WTC11 (cell line): ENCODE results near the gene OR8B4. TPM values are rescaled to one million over a fixed set of nuclear protein-coding genes. Genes with fewer than 3 reads are reported as not detected.

Experiments
- ATAC-seq: fragments of 200-7000 bp; cut with Tn5 transposase; 2 replicates; pipeline ENCODE4 v1.10.0; 2021; ENCODE audit warnings: mild to moderate bottlenecking, moderate library complexity
- CTCF ChIA-PET: fragments of 300-600 bp; sonication (Branson Sonifier 250); formaldehyde crosslinking; loops from one replicate; lab custom pipeline; 2021; ENCODE audit warnings: antibody characterized with exemption; lab: Charles Lee
- POLR2A ChIA-PET: fragments of 350-600 bp; sonication (Branson Sonifier 250); formaldehyde crosslinking; loops from one replicate; lab custom pipeline; 2021; ENCODE audit warnings: antibody characterized with exemption; lab: Charles Lee
- DNase-seq: peaks from one replicate; pipeline ENCODE4 v3.0.0; 2021; ENCODE audit warnings: low spot score
- H3K27ac Mint-ChIP-seq: 2 replicates; pipeline ENCODE4 v1.8.0; 2021; ENCODE audit warnings: mixed read lengths
- H3K27me3 Mint-ChIP-seq: 2 replicates; pipeline ENCODE4 v1.8.0; 2021; ENCODE audit warnings: low read depth, mild to moderate bottlenecking, moderate library complexity, mixed read lengths
- H3K36me3 Mint-ChIP-seq: 2 replicates; pipeline ENCODE4 v1.8.0; 2021; ENCODE audit warnings: mixed read lengths
- H3K4me1 Mint-ChIP-seq: 2 replicates; pipeline ENCODE4 v1.8.0; 2022; ENCODE audit warnings: mixed read lengths
- H3K4me3 Mint-ChIP-seq: 2 replicates; pipeline ENCODE4 v1.8.0; 2021; ENCODE audit warnings: mild to moderate bottlenecking, moderate library complexity, mixed read lengths
- H3K9me3 Mint-ChIP-seq: 2 replicates; pipeline ENCODE4 v1.8.0; 2021; ENCODE audit warnings: mixed read lengths
- AFF4 ChIP-seq: sonication (generic); formaldehyde crosslinking; IDR thresholded peaks from 2 replicates; pipeline ENCODE4 v1.8.1; 2023; ENCODE audit warnings: mild to moderate bottlenecking, missing genetic modification reagents, borderline replicate concordance
- ATF3 ChIP-seq: sonication (generic); formaldehyde crosslinking; conservative IDR thresholded peaks from 2 replicates; pipeline ENCODE4 v1.8.1; 2022; ENCODE audit warnings: mild to moderate bottlenecking, missing genetic modification reagents
- MAX ChIP-seq: sonication (generic); formaldehyde crosslinking; IDR thresholded peaks from 2 replicates; pipeline ENCODE4 v1.8.0; 2022; ENCODE audit warnings: mild to moderate bottlenecking, missing genetic modification reagents
- MLX ChIP-seq: sonication (generic); formaldehyde crosslinking; IDR thresholded peaks from 2 replicates; pipeline ENCODE4 v1.8.1; 2023; ENCODE audit warnings: mild to moderate bottlenecking, missing genetic modification reagents, moderate library complexity
- NFE2L1 ChIP-seq: sonication (generic); formaldehyde crosslinking; IDR thresholded peaks from 2 replicates; pipeline ENCODE4 v1.8.1; 2023; ENCODE audit warnings: missing genetic modification reagents
- NR1H2 ChIP-seq: sonication (generic); formaldehyde crosslinking; IDR thresholded peaks from 2 replicates; pipeline ENCODE4 v1.9.0; 2021; ENCODE audit warnings: mild to moderate bottlenecking, moderate library complexity, missing genetic modification reagents
- RELA ChIP-seq: sonication (generic); formaldehyde crosslinking; IDR thresholded peaks from 2 replicates; pipeline ENCODE4 v1.8.1; 2022; ENCODE audit warnings: missing genetic modification reagents, mild to moderate bottlenecking, borderline replicate concordance
- RORB ChIP-seq: fragments of 250-450 bp; sonication (Bioruptor Pico); IDR thresholded peaks from 2 replicates; pipeline ENCODE4 v1.9.0; 2021; ENCODE audit warnings: mild to moderate bottlenecking
- SMAD4 ChIP-seq: sonication (generic); formaldehyde crosslinking; IDR thresholded peaks from 2 replicates; pipeline ENCODE4 v1.8.0; 2022; ENCODE audit warnings: mild to moderate bottlenecking, missing genetic modification reagents
- SP1 ChIP-seq: sonication (generic); formaldehyde crosslinking; conservative IDR thresholded peaks from 2 replicates; pipeline ENCODE4 v1.8.1; 2022; ENCODE audit warnings: missing genetic modification reagents
- ZNF219 ChIP-seq: sonication (generic); formaldehyde crosslinking; IDR thresholded peaks from 2 replicates; pipeline ENCODE4 v1.8.0; 2023; ENCODE audit warnings: missing genetic modification reagents, mild to moderate bottlenecking, borderline replicate concordance
- ZNF317 ChIP-seq: sonication (generic); formaldehyde crosslinking; IDR thresholded peaks from 2 replicates; pipeline ENCODE4 v1.8.1; 2023; ENCODE audit warnings: low read depth, mild to moderate bottlenecking, moderate library complexity, missing genetic modification reagents, borderline replicate concordance
- ZNF425 ChIP-seq: fragments of 250-450 bp; sonication (Bioruptor Pico); conservative IDR thresholded peaks from 2 replicates; pipeline ENCODE4 v1.9.0; 2021; ENCODE audit warnings: mild to moderate bottlenecking
- ZNF512 ChIP-seq: sonication (generic); formaldehyde crosslinking; IDR thresholded peaks from 2 replicates; pipeline ENCODE4 v1.8.1; 2022; ENCODE audit warnings: missing genetic modification reagents, borderline replicate concordance
- total RNA-seq: library from RNA; stranded (reverse); gene quantifications from 3 replicates; pipeline ENCODE4 v1.2.3, GENCODE V29; 2021
- TF ChIP-seq, protein P1 (sequence below): sonication (generic); formaldehyde crosslinking; IDR thresholded peaks from 2 replicates; pipeline ENCODE4 v1.8.0; 2023; ENCODE audit warnings: missing genetic modification reagents
- TF ChIP-seq, protein P2 (sequence below): sonication (generic); formaldehyde crosslinking; IDR thresholded peaks from 2 replicates; pipeline ENCODE4 v1.8.1; 2022; ENCODE audit warnings: low read depth, mild to moderate bottlenecking, moderate library complexity, missing genetic modification reagents, borderline replicate concordance

OR8B4 gene
- total RNA-seq, 1 experiment from 2014 or later, result not detected

- TF ChIP-seq, protein P1, sequence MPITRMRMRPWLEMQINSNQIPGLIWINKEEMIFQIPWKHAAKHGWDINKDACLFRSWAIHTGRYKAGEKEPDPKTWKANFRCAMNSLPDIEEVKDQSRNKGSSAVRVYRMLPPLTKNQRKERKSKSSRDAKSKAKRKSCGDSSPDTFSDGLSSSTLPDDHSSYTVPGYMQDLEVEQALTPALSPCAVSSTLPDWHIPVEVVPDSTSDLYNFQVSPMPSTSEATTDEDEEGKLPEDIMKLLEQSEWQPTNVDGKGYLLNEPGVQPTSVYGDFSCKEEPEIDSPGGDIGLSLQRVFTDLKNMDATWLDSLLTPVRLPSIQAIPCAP (CRISPR knock-in tag), result no peak
- no peak for TF ChIP-seq SMAD4
- no peak for TF ChIP-seq NR1H2
- no peak for TF ChIP-seq ZNF425 (CRISPR knock-in tag)
Measured at GRCh38 chr11:124445646-124446150, 21.0 kb upstream of the OR8B4 start, which contains the start of gene OR8B8 (continued).

DNA sequence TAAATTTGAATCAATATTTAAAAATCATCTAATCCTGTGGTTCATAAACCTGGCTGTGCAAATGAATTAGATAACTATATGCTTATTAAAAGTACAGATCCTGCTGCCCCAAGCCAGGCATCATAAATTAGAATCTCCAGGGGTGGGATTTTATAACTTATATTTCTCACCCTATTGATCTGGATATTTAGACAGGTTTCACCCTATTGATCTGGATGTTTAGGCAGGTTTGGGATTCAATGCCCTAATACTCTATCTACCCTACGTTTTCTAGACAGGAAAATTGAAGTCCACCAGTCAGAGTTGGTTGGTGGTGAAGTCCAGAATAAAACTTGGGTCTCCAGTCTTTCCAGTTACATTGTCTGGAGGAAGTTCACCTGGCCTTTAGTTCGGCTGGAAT, 18.2 kb upstream of the OR8B4 start:
- CTCF ChIA-PET, result interaction anchor here (0.7 to 2.0 kb wide), 7 partner anchors 11 to 180 kb away, joined by 3 to 8 read pairs (median 3); partner anchors contain the start of gene TBRG1
- Mint-ChIP-seq H3K36me3 (no peaks in the 10 kb centered on the region), H3K4me3 (no peak overlapping the region), H3K9me3 (peaks cover 3% of the 10 kb centered on the region; the same call in 1 of the 2 replicates), H3K27me3 (no peaks in the 10 kb centered on the region; the same call in 1 of the 2 replicates), H3K27ac (no peak overlapping the region), H3K4me1 (no peaks in the 10 kb centered on the region)
- TF ChIP-seq SP1 (CRISPR knock-in tag) (no peak), ZNF317 (CRISPR knock-in tag) (no peak), ZNF219 (CRISPR knock-in tag) (no peak), RELA (CRISPR knock-in tag) (no peak)
- TF ChIP-seq, protein P2, sequence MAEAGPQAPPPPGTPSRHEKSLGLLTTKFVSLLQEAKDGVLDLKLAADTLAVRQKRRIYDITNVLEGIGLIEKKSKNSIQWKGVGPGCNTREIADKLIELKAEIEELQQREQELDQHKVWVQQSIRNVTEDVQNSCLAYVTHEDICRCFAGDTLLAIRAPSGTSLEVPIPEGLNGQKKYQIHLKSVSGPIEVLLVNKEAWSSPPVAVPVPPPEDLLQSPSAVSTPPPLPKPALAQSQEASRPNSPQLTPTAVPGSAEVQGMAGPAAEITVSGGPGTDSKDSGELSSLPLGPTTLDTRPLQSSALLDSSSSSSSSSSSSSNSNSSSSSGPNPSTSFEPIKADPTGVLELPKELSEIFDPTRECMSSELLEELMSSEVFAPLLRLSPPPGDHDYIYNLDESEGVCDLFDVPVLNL (CRISPR knock-in tag), result no peak
- DNase-seq (no peak), ATAC-seq (no peak)
- POLR2A ChIA-PET, result no interaction called here

DNA sequence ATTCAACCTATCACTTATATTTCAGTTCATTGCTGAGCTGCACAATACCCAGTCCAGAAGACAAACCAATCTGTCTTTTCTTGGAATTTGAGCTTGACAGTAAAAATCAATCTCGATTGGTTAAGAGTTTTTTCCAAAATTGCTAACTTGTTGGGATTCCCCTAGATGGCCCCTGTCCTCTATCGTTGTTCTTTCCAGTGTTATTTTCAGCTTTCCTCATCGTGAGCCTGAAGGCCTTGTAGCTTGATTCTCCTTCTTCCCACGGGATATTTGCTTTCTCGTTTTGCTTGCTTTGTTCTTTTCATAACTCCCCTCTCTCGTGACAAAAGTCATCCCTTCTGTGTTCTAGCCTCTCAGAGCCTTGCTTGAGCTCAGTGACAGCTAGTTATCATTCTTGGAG, 17.8 kb upstream of the OR8B4 start:
- no peak for DNase-seq
- TF ChIP-seq MLX (CRISPR knock-in tag) (no peak), ZNF425 (CRISPR knock-in tag) (no peak), MAX (CRISPR knock-in tag) (no peak), NFE2L1 (no peak), ATF3 (CRISPR knock-in tag) (no peak), AFF4 (CRISPR knock-in tag) (no peak), RORB (CRISPR knock-in tag) (no peak), ZNF512 (no peak)

More for the DNA sequence above, 17.8 kb upstream of the OR8B4 start:
- no peak overlapping the region for H3K4me3 Mint-ChIP-seq
- peaks cover 3% of the 10 kb centered on the region; the same call in 1 of the 2 replicates for H3K9me3 Mint-ChIP-seq
- H3K4me1 Mint-ChIP-seq, result no peaks in the 10 kb centered on the region
- H3K27ac Mint-ChIP-seq, result no peak overlapping the region
- H3K36me3 Mint-ChIP-seq, result no peaks in the 10 kb centered on the region
- no peak for ATAC-seq
- POLR2A ChIA-PET, result no interaction called here
- H3K27me3 Mint-ChIP-seq, result no peaks in the 10 kb centered on the region; the same call in 1 of the 2 replicates
- CTCF ChIA-PET, result interaction anchor here (0.7 to 2.0 kb wide), 7 partner anchors 11 to 181 kb away, joined by 3 to 8 read pairs (median 3); partner anchors contain the start of gene TBRG1
